ENCODE data around the gene FBXO15.

The FBXO15 gene

DNA sequence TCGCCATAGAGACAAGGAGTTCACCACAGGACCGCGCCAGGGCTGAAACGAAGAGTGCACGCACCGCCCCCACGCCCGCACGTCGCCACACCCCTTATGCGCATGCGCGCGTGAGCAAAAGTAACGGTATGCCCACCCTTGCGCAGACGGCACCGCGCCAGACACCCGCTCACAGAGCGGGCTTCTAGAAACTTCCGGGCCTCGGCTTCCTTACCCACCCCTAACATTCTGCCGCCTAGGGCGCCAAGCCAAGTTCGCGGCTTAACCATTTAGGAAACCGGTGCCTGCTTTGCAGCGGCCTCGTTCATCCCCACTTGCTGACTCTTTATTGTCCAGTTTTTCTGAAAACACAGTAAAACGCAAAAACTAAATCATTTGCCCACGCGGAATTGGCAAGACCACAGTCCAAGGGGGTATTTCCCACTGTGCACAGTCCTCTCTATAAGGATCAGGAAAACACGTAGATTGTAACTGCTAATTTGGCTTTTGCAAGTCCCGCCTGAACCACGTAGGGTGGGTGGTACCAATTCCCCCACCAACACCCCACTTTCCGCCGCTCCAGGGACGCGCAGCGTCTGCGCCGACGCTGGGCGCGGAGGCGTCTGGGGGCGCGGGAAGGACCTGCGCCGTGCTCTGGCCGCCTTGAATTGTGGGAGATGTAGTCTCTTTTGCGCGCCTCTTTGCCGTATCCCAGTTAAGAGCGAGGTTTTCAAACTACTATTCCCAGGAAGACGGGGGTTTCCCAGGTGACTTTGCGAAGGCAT is at the start of gene FBXO15, which contains the start of gene TIMM21:
Gene FBXO15 (minus strand): TSS at position 56 of the 764 bp plus-strand sequence. CDS start 49 bp downstream, at position 7.
Gene TIMM21 (plus strand): TSS at position 745 of the 764 bp plus-strand sequence. CDS start 286 bp downstream, outside the sequence.
- DNase-seq = peak; percentile 95

DNA sequence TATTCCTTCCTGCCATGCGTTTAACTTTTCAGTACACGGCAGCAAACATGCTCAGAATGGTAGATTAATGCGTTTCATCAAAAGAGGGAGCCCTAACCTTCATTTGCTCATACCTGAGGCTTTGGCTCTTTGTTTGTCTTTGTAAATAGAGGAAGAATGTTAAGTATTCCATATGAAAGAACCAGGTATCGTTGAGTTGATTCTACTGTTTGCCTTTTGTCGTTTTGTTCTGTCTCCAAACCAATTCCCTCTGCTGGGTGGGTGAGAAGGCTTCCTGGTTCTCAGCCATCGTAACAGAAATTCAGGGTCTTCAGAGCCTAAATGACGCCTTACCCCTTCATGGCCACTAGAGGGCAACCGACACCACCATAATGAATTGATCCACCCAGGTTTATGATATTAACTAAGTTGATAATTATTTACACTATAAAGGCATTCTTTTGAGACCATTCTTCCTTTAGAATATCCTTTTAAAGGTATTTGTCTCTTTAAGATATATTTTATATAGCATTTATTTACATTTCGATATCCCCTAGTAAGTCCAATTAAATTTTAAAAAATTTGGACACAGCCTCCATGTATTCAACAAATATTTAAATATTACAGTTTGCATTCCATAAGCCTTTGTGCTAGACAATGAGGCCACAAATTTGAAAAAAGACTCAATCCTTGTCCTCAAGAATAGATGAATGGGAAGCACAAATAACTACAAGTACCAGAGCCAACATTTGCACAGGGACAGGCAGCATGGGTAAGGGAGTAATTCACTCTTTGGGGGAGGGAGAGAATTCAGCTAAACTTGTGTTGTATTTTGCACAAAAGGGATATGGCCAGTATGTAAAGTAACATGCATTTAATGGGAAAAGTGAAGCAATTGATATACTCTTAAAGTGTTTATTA is 48.8 kb upstream of the FBXO15 start:
- no peak for DNase-seq

GRCh38 chr18:74194691-74195090 is 47.1 kb upstream of the FBXO15 start:
- DNase-seq = no peak

- no peak for DNase-seq
Observed at GRCh38 chr18:74191577-74191976, 43.9 kb upstream of the FBXO15 start.

- no peak for DNase-seq
Observed at GRCh38 chr18:74190086-74190485, 42.5 kb upstream of the FBXO15 start.

DNA sequence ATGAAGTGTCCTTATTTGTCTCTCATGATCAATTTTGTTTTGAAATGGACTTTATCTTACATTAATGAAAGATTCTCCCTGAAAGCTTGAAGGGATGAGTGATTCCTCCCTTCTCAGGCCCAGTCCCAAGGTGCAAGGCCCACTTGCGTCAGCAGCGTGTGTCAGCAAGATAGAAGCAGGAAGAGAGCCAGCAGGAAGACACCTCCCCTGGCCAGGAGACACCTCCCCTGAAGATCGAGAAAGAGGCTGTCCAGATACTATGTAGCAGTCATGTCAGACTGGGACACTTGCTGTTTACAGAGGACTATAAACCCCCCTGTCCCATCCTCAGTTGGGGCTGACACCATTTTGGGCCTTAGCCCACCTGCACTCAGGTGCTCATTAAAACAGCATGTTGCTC is 39.0 kb upstream of the FBXO15 start:
- no peak for DNase-seq

DNA sequence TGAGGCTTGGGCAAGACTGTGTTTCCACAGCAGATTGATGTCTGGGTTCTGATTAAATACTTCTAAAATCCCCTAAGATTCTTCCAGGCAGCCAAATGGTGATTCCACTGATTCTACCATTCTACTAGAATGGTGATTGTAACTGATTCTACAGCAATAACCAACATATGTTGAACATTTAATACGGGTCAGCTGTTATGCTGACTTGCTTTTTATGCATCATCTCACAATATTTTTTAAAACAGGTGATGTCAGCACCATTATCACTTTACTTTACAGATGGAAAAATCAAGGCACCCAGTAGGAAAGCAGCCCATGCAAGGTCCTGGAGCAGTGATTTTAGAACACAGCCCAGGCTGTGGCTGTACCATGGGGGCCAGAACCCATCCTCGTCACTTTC is 38.2 kb upstream of the FBXO15 start:
- no peak for DNase-seq

DNA sequence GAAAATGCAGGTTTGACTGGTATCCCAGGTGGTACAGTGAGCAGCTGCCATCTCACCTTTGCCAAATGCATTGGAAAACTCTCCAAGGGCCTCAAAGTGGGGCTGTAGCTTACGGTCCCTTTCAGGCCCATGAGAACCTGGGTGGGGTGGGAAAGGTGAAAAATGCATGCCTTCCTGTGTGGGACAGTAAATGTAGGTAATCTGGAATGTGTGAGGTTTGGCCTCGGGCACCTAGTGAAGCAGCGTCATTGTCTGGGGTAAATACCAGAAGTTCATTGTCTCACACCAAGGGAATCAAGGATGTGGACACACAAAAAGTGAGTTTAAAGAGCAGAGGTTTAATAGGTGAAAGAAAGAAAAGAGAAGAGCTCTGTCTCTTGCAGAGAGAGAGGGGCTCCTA is 37.2 kb upstream of the FBXO15 start:
- DNase-seq = no peak

GRCh38 chr18:74183130-74183529 is 35.5 kb upstream of the FBXO15 start:
- DNase-seq = no peak

DNA sequence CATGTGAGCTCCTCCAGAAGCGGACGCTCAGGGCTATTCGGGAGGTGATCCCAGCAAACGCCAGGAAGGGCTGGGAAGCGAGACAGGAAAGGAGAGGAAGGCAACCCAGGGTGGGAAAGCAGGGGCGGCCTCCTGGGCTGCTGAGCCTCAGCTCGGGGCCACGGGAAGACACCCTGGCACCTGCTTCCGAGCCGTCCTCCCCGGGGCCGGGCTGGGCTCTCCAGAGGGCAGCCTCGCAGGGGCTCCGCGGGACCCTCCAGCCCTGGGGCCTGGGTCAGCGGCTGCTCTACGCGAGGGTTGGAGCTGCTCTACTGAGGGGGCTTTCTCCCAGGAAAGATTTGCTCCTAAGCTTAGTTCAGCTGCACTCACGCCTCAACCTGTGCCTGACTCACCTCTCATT is 34.7 kb upstream of the FBXO15 start:
- no peak for DNase-seq

- DNase-seq = no peak
Observed at GRCh38 chr18:74179623-74180199, 32.1 kb upstream of the FBXO15 start.

- DNase-seq = no peak
Observed at GRCh38 chr18:74178884-74179283, 31.2 kb upstream of the FBXO15 start.

- DNase-seq = no peak
Observed at GRCh38 chr18:74175658-74176057, 28.0 kb upstream of the FBXO15 start.

DNA sequence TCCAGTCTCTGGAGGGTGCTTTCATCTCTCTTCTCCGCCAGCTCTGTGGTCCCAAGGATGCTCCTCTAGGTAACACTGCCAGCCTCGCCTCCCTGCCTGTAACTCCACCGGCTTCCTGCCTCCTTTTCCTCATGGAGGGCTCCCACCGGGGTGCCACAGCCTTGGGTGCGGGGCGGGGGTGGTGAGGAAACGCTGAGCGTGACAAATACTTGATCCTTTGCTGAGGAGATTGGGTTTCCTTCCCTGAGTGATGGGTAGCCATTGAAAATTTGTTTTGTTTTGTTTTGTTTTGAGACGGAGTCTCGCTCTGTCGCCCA is 25.8 kb upstream of the FBXO15 start:
- no peak for DNase-seq

DNA sequence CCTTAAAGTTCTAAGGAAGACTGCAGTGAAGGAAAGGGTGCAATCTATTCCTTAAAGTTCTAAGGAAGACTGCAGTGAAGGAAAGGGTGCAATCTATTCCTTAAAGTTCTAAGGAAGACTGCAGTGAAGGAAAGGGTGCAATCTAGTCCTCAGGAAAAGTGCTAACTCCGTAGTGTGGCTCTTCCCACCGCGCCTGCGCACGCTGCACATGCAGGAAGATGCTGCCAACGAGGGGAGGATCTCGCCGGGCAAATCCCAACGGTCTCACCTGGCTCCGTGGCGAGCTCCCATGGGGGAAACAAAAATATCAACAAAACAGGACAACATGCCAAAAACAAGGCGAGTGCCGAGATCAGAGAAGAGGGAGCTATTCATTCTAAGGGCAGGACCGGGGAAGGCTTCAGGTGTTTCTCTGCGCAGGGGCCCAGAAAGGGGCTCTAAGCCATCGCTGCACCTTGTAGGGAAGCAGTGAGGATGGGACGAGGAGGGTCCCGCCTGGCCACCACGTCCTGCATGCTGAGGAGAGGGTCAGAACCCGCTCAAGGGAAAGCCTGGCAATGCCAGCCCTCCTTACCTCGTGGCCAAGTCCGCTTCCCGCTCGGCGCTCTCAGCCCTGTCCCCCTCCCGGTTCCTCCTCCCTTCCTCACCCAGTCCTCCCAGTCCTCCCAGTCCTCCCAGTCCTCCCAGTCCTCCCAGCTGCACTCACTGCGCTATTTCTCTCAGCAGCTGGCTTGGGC is 25.2 kb upstream of the FBXO15 start:
- no peak for DNase-seq

DNA sequence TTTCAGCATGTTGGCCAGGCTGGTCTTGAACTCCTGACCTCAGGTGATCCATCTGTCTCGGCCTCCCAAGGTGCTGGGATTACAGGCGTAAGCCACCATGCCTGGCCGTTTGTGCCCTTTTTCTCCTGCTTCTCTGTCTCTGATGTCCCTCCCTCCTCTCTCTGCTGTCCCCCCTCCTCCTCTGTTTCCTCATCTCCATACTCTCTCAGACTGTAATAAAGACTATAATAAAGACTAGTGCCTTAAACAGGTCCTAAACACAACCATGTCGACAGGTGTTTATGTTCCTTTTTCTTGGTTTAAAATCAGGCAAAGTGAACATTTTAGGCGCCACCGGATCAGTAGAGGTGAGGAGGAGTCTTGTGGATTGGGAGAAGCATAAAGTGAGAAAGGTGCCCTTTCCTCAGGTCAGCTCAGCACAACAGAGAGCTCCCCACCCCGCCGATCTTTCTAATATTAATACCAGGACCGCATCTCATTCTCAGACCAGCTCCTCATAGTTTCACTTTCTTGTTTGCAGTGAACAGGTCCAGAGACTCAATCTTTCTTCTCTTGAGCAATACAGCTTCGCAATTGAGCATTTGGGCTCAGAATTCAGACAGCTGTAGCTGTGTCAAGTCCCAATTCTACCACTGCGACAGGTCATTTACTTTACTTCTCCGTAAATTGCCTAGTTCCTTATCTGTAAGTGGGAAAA is 24.4 kb upstream of the FBXO15 start:
- DNase-seq = no peak

- no peak for DNase-seq
Observed at GRCh38 chr18:74166386-74166785, 18.8 kb upstream of the FBXO15 start.

DNA sequence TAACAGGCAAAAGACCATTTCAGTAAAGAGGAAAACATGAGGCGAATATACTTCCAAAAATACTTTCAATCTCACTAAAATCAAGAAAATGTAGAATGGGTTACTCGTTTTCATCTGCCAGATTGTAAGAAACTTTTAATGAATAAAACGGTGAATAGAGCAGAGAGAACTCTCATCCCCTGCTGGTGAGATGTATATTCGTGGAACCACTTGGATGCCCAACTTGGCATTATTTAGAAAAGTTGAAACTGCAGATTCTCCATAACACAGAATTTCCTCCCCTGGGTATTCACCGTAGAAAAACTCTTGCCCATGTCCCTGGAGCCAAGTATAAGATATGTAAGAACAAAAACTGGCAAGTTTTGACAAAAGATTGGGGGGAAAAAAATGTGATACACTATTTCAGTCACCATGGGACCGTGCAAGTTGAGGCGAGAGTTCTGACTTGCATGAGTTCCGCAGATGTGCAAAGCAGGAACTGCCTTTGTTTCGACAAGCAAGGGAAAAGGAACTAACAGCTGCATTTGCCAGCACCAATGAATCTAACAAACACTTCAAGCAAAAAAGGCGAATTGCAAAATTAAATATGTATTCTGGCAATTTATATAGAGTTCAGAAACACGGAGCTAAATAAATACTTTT is 15.5 kb upstream of the FBXO15 start:
- no peak for DNase-seq

- DNase-seq = no peak
Observed at GRCh38 chr18:74155276-74155675, 7.6 kb upstream of the FBXO15 start.

- no peak for DNase-seq
Observed at GRCh38 chr18:74154716-74155115, 7.1 kb upstream of the FBXO15 start.

GRCh38 chr18:74153793-74154192 is 6.2 kb upstream of the FBXO15 start:
- DNase-seq = no peak

DNA sequence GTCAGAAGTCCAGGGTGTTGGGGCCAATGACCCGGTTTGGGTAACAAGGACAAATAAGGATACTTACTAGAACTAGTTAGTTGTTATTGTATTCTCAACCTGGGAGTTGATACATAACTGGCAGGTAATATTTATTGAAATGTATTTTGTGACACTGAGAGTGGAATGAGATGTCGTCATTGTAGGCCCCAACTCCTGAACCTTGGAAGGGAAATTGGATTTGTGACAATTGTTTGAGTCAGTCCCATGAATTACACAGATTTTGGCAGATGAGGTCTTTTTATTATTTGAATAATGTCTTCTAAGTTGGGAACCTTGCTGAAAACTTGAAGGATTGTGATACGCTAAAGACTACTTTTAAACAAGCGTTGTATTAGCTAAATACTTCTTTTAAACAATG is 5.7 kb upstream of the FBXO15 start:
- DNase-seq = no peak
